NCI-H526 treated with DMSO at 0.1 percent for 48 hours (cell line): ENCODE results near the gene DDX60.
"Not testable (repeated sequence)": the region's sequence is repeated elsewhere in the genome, so short reads cannot be mapped to it uniquely, and the experiment has no call there.

Experiments
- DNase-seq: peaks from one replicate; lab custom pipeline; 2025; lab: John Stamatoyannopoulos, UW

The DDX60 gene

DNA sequence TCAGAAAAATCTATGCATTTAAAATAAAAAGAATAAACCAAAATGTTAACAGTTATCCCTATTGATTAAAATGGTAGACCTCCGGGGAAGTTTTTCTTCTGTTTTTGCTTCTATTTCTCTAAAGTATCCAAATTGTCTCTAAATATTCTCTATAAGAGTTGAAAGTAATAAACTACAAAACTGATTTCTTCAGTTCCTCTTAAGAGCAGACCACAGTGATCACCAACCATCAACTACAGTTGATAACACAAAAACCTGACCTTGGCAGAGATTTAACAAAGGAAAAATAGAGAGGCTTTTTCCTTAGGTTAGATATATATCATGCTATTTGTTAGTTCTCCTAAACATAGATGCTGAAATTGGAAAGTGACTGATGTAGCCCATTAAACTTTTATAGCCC lies 27.3 kb downstream of the DDX60 start:
- DNase-seq: no peak

DNA sequence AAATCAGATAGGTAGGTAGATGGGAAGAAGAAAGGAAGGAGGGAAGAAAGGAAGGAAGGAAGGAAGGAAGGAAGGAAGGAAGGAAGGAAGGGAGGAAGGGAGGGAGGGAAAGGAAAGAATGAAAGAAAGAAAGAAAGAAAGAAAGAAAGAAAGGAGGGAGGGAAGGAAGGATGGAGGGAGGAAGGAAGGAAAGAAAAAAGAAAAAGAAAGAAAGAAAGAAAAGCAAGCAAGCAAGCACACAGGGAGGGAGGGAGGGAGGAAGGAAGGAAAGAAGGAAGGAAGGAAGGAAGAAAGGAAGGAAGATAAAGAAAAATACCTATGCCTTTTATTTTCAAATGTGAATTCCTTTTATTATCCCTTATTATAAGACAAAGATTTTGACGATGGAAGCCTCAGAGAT lies 32.7 kb downstream of the DDX60 start:
- DNase-seq: not testable (repeated sequence)

DNA sequence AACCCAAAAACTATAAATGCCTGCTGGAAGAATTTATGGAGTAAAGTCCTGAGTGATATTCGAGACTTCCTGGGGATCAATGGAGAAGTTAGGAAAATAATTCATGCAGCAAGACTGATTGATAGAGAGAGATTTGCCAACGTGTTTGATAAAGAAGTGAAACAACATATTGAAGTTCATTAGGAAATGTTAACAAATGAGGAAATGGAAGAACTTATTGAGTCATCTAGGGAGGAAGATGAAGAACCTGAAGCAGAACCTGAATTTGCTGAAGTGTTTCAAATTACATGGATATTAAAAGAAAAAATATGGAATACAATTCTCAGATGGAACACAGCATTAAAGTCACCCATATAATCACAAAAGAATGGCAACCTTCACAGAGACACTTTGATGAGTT lies 39.0 kb downstream of the DDX60 start:
- no peak for DNase-seq

DNA sequence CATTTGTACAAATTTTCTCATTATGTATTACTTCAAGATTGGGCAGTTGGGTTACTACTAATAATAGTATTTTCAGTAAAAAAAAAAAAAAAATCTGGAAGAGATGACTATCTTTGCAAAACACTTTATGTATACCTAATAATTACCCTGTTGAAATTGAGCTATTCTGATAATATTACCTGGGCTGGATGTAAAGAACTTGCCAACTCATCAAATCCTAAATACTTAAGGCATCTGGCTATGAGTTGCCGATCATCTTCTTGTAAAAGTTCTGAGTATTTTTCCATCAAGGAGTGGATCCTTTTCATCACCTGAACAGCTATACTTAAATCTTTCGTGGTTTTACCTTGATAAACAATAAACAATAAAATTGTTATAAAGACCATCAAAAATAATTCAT lies 42.7 kb downstream of the DDX60 start:
- no peak for DNase-seq

DNA sequence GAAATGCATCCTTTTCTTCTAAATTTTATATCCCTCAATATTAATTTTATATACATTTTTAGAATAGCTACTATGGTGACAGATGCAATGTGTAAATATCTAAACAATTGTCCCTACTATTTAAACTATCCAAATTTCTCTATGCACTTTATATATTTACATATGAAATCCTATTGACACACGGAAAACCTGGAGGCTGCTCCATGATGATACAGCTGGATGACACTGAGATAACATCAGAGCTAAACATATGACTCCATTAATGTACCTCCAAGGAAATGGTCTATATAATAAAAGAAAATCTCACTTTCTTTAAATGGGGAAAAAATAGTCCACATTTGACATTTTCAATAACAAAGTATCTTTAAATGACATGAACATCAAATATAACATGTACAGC lies 43.7 kb downstream of the DDX60 start:
- DNase-seq: no peak

DNA sequence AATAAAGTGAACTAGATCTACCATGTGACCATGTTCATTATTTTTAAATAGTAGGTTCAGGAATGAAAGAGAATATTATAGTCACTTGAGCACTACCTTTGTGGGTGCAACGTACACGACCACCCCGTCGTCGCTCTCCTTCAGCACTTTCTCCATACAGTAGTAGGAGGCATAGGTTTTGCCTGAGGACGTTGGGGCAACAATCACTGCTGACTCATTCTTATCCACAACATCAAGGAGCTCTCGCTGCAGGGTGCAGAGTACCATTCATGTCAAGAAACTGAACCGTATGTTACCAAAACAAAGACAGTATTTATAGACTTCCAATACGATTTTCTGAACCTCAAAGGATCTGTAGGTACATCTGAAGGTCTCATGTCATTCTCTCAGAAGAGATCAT lies 44.7 kb downstream of the DDX60 start:
- DNase-seq: no peak

DNA sequence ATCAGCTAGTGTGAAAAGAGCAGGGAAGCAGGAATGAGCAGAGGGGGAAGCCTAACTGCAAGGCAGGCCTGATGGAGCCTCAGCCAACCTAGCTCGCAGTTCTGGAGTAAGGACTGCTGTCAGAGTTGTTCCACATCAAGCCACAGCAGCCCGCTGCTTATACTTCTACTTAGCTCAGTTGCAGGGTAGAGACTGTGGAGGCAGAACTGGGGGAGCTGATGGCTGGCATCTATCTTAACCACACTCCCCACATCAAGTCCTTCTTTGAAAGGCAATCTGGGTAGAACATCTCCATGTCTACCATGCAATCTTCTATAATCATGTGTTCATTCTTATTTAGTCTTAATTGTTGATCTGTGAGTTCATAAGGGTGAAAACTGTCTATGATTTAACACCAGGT lies 46.1 kb downstream of the DDX60 start:
- DNase-seq: no peak

DNA sequence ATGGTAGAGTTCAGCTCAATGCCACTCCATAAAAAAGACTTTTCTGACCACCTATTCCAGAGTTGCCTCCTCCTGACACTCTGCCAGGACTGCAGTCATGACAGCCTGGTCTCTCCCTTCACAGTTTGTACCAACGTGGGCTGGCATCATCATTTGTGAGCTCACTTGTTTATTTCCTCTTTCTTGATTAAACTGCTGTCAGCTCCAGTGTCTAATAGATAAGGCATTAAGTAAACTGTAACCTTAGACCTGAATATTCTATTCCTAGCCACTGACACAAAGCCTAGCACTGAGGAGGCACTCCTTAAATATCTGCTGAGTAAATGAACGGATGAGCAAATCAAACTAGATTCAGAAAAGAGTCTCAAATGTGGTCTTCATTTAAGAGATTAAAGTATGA lies 48.7 kb downstream of the DDX60 start:
- DNase-seq: no peak

DNA sequence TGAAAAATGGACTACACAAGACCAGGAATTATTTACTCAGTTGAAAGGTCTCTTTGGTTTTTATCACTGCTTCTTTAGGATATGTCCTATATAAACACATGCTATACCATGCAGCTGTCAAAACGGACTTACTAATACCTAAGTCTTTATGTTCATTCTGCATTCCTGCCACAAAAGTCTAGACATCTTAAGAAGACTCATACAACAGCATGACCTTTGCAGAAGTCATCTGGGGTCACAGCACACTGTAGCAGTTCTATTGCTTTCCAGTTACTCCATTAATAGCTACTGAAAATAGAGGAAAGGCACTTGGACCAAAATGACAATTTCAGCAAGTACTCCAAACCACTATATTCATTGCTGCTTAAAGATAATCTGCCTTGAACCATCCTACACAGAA lies 53.2 kb downstream of the DDX60 start:
- no peak for DNase-seq

DNA sequence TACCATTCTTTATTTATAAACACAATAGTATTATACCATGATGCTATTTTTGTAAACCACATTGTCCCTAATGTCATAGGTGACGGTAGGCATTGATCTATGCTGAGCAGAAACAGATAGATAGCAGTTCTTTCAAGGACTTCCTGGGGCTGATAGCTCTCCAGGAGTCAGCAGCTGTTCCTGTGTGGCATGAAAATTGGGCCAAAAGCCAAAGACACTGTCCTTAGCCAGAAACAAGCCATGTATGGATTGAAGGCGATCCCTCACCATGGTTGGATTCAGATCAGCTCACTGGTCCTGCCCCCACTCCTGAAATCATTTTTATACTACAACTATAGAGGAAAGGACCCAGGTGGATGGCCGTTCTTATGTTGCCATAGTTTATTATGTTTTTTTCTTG lies 53.6 kb downstream of the DDX60 start:
- no peak for DNase-seq

DNA sequence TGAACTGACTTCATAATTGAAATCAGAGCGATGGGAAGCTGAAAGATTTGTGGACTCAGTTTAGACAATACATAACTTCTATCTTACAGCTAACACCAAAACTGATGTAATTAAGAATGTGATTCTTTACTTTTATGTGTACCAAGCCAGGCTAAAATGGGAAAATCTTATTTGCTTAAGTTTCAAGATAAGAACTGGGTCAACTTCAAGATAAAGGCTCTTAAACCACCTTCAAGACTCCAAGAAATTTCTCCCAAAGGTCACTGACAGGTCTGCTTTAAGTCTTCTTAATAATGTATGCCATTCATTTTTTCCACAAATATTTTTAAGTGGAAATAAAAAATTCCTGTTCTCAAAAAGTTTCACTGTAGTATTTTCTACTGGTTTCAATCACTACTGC lies 55.5 kb downstream of the DDX60 start:
- DNase-seq: no peak

DNA sequence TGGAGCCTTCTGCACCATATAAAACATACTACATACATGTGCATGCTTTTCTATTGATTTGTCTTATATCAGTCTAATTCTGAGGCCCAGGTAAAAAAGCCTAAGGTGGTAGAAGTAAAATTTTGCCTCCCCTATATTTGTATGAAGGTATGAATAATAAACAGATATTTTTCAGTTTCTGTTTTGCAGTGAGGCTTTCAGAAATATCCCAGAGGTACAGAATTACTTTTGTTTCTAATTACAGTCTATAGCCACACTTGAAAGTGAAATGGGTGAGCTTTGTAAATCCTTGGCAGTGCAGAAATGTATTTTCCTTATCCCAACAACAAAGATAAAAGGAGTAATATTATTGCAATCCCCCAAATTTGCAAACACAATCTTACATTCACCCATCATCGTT lies 59.5 kb downstream of the DDX60 start:
- DNase-seq: no peak

DNA sequence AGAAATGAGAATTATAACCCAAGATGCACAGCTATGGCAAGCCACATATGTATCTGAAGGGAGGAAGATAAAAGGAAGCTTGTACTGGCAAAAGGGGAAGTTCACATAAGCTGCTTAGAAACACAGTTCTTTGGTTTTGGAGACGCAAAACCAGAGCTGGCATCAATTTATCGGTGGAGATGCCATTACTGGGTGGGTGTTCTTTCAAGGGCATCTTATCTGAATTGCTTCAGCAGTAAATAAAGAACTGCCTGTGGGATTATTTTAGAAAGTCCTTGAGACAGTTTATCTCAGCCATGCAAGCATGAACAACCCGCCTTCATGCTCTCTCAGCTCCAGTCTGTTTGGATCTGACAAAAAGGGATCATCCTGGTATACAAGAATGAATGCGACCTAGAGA lies 60.8 kb downstream of the DDX60 start:
- DNase-seq: no peak

DNA sequence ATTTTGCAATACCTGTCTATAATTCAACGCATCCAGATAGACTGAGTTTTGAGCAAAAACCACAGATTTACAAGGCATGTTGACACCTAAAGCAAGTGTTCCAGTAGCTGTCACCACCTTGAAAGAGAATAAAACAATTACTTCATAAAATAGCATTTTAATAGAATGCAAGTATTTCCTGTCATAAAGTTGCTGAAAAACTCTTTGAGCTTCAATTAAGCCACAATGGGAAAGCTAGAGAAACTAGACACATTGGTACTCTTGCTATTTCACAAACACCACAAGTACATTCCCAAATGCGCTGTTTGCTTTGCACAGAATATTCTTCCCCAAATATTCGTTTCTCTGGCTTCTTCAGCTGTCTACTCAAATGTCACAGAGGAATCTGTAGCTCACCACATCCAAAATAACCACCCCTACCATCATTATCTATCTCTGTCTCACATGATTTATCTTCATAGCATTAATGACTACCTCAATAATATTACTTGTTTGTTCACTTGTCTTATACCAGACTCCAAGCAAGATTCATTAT lies 70.3 kb downstream of the DDX60 start:
- no peak for DNase-seq

DNA sequence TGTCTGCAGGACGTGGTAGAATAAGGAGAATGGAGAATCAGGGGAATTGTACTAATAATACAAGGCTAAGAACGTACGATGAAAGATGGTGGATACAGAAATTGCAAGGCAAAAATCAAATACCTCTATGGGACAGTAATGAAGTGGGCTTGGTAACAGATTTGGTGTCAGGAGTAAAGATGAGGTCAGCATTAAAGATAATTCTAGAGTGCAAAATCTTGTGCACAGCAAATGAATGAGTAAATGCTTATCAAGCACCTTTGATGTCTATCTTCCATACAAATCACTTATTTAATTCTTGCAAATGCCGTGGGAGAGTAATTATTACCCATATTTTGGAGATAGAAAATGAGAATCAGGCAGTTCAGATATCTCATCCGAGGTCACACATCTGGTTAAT lies 70.9 kb downstream of the DDX60 start:
- DNase-seq: no peak

DNA sequence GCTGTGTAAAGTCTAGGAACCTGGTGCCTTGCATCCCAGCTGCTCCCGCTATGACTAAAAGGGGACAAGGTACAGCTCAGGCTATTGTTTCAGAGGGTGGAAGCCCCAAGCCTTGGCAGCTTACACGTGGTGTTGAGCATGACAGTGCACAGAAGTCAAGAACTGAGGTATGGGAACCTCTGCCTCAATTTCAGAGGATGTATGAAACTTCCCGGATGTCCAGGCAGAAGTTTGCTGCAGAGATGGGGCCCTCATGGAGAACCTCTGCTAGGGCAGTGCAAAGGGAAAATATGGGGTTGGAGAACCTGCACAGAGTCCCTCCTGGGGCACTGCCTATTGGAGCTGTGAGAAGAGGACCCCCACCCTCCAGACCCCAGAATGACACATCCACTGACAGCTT lies 76.6 kb downstream of the DDX60 start:
- DNase-seq: no peak

DNA sequence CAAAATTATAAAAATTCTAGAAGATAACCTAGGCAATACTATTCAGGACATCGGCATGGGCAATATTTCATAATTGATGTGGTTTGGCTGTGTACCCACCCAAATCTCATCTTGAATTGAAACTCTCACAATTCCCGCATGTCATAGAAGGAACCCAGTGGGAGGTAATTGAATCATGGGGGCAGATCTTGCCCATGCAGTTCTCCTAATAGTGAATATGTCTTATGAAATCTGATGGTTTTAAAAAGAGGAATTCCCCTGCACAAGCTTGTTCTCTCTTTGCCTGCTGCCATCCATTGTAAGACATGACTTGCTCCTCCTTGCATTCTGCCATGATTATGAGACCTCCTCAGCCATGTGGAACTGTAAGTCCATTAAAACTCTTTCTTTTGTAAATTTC lies 77.7 kb downstream of the DDX60 start:
- no peak for DNase-seq

DNA sequence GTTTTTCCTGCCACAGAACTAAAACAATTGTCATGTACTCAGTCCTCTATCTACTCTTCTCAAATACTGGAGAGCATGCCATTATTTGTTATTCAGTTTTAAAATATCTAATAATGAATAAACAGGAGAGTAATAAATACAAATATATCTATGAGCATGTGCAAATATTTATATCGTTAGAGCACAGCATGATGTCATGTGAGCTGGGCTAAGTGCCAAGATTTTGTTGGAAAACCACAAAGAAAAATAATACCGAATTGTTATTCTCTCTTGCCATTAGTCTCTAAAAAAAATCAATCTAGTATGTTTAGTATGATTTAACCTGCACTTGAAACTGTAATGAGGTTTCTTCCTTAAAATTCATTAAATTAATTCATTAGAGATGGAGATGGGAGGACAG lies 97.3 kb downstream of the DDX60 start:
- DNase-seq: no peak

DNA sequence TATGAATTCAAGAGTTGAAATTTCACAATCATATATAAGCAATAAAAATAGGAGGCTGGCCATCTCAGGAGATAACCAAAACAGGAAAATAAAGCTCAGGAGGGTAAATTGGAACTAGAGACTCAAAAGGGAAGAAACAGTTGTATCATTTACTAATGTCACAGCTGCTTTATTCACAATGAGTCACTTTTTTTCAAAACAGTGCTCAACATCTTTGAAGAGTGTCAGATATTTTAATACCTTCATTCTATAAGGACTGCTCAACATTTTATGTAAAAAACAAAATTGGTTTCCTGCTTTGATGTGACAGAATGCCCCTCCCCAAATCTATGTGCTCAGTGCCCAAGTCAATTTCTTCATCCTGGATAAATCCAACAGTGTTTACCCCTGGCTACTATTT lies 97.7 kb downstream of the DDX60 start:
- DNase-seq: no peak

DNA sequence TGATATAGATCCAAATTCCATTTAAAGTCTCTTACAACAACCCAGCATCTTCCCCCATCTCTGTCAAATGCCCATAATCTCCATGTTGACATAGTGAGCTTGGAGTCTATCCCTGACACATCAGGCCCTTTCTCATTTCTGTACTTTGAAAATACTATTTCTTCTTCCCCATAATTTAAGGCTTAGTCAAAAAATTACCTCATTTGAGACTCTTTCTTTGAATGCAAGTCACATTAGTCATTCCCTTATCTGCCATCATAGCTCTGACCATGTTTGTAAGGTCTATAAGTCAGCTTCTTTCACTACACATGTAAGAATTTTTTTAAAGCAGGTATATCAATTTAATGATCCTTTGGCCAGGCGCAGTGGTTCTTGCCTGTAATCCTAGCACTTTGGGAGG lies 99.9 kb downstream of the DDX60 start:
- DNase-seq: no peak

DNA sequence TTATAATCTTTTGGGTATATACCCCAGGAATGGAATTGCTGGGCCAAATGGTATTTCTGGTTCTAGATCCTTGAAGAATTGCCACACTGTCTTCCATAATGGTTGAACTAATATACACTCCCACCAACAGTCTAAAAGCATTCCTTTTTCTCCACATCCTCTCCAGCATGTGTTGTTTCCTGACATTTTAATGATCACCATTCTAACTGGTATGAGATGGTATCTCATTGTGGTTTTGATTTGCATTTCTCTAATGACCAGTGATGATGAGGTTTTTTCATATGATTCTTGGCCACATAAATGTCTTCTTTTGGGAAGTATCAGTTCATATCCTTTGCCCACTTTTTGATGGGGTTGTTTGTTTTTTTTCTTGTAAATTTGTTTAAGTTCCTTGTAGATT lies 105.0 kb downstream of the DDX60 start:
- not testable (repeated sequence) for DNase-seq

DNA sequence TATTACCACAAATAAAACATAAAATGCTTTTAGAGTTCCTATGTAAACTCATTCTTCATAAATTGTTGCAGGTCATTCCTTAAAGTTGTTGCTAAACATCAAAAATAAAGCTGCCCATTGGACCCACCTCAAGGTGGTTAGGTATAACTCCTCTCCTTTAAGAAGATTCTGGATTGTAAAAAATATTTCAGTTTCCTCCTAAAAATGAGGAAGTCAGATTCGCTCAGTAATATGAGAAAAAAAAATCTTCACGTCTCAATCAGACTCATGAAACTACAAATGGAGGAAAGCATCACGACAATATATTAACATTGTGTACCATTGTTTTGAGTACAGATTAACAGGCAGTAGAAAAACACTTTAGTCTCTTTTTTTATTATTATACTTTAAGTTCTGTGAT lies 105.9 kb downstream of the DDX60 start:
- DNase-seq: no peak

DNA sequence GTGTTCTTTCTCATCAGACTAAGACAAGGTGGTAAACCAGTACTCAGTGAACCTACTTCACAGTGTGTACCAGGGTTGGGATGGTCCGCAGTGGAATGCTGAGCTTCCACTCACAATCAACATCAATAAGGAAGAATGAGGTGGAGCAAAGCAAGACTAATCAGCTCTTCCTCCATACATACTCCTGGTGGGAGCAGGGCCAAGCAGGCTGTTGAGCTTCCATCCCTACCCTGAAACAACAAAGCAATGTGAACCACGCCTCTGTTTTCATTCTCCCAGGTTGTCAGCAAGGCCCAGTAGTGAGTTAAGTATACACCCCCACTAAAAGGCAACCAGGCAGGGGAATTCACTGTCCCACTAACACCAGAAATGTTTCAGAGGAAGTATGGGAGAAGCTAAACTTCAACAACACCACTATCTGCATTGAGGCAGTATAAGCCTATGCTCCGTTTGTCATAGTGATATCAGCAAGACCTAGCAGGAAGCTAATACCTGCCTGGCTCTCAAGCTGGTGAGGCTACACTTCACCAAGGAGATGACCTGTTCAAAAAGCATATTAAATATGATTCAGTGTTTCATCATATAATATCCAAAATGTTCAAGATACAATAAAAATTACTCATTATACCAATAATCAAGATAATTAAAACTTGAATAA lies 109.5 kb downstream of the DDX60 start:
- DNase-seq: no peak

DNA sequence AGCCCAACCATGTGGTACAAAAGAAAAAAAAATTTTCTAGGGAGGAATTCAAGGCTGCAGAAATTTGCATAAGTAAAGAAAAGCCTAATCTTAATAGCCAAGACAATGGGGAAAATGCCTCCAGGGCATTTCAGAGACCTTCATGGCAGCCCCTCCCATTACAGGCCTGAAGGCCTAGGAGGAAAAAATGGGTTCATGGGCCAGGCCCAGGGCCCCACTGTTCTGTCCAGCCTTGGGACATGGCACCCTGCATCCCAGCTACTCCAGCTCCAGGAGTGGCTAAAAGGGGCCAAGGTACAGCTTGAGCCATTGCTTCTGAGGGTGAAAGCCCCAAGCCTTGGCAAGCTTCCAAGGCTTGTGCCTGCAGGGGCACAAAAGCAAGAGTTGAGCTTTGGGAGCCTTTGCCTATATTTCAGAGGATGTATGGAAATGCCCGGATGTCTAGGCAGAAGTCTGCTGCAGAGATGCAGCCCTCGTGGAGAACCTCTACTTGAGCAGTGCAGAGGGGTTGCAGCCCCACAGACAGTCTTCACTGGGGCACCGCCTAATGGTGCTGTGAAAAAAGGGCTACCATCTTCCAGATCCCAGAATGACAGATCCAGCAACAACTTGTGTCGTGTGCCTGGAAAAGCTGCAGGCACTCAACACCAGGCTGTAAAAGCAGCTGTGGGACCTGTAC lies 115.2 kb downstream of the DDX60 start:
- DNase-seq: no peak
